Measurements from ENCODE around the gene DYNAP. TPM values are rescaled to one million over a fixed set of nuclear protein-coding genes. Genes with fewer than 3 reads are reported as not detected.

DYNAP gene
- total RNA-seq, 1 donor from 2014 or later = not detected

DNA sequence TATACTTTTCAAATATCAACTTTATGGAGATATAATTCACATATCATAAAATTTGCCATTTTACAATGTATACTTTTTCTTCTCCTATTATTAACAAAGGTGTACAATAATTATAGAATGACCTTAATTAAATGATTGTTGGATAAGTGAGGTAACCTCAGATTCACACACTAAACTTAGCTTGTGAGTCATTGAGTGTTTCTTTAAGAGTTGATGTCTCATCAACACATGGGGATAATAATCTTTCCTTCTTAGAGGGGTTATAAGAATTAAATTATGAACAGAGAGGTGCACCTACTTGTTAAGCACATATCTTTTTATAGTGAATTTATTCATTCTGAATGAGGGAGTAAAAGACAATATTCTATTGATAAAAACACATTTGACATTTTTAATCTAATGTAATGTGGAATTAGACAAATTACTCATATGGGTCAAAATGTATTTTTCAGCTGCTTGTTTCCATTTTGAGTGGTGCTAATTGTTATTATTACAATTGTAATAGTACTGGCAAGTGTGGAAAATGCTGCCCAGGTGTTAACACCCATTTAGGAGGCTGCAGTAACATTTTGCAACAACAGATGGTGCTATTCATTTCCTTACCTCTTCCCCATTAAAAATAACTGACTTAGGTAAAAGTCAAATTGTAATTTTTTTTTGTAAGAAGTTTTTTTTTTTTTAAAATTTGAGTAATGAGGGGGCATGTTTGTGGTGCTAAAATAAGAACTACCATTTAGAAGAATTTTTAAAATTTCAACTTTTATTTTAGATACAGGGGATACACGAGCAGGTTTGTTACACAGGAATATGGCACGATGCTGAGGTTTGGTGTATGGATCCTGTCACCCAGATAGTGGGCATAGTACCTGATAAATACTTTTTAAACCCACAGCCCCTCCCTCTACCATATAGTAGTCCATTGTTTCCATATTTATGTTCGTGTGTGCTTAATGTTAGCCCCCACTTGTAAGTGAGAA is 32.1 kb upstream of the DYNAP start:
- TF ChIP-seq, protein P1, sequence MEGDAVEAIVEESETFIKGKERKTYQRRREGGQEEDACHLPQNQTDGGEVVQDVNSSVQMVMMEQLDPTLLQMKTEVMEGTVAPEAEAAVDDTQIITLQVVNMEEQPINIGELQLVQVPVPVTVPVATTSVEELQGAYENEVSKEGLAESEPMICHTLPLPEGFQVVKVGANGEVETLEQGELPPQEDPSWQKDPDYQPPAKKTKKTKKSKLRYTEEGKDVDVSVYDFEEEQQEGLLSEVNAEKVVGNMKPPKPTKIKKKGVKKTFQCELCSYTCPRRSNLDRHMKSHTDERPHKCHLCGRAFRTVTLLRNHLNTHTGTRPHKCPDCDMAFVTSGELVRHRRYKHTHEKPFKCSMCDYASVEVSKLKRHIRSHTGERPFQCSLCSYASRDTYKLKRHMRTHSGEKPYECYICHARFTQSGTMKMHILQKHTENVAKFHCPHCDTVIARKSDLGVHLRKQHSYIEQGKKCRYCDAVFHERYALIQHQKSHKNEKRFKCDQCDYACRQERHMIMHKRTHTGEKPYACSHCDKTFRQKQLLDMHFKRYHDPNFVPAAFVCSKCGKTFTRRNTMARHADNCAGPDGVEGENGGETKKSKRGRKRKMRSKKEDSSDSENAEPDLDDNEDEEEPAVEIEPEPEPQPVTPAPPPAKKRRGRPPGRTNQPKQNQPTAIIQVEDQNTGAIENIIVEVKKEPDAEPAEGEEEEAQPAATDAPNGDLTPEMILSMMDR (IDR thresholded peaks at IDR 0.05; ENCODE audit: unreplicated experiment) = peak; percentile 67
- Mint-ChIP-seq H3K4me1 (ENCODE audit: unreplicated experiment) (no peaks in the 10 kb centered on the region), H3K9me3 (ENCODE audit: unreplicated experiment) (no peaks in the 10 kb centered on the region), H3K27ac (ENCODE audit: unreplicated experiment) (no peak overlapping the region), H3K36me3 (ENCODE audit: low read depth, unreplicated experiment) (no peaks in the 10 kb centered on the region), H3K27me3 (ENCODE audit: unreplicated experiment) (no peaks in the 10 kb centered on the region), H3K4me3 (ENCODE audit: unreplicated experiment) (no peak overlapping the region)
- peak; percentile 12 for DNase-seq (ENCODE audit: low spot score)

DNA sequence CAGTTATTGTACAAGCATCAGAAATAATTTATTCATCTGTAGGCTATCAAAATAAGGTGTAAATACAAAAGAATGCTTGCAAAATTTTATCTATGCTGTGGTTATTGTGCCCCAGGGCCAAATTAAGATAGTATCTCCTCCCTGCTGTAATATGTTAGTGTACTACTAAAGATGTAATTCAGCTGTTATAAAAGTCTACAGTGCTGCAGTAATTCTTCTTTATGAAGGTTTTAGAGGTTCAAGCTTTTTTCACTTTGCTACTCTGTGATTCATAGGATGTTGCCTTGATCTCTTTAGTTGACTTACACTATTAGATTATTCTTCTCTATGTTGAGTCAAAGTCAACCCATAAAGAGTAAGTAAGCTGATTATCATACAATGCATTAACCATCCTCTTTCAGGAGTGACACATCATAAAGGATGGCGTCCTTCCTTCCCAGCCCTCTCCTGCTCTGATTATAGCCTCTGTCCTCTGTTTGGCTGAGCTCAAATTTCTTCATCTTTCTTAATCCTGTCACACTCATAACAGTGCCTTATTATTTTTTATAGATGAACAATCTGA is 29.3 kb upstream of the DYNAP start:
- Mint-ChIP-seq H3K27me3 (ENCODE audit: unreplicated experiment) (no peaks in the 10 kb centered on the region), H3K9me3 (ENCODE audit: unreplicated experiment) (no peaks in the 10 kb centered on the region), H3K4me1 (ENCODE audit: unreplicated experiment) (no peaks in the 10 kb centered on the region), H3K27ac (ENCODE audit: unreplicated experiment) (no peak overlapping the region), H3K36me3 (ENCODE audit: low read depth, unreplicated experiment) (no peaks in the 10 kb centered on the region), H3K4me3 (ENCODE audit: unreplicated experiment) (no peak overlapping the region)
- TF ChIP-seq, protein P1 (IDR thresholded peaks at IDR 0.05; ENCODE audit: unreplicated experiment) = no peak
- no peak for DNase-seq (ENCODE audit: low spot score)

DNA sequence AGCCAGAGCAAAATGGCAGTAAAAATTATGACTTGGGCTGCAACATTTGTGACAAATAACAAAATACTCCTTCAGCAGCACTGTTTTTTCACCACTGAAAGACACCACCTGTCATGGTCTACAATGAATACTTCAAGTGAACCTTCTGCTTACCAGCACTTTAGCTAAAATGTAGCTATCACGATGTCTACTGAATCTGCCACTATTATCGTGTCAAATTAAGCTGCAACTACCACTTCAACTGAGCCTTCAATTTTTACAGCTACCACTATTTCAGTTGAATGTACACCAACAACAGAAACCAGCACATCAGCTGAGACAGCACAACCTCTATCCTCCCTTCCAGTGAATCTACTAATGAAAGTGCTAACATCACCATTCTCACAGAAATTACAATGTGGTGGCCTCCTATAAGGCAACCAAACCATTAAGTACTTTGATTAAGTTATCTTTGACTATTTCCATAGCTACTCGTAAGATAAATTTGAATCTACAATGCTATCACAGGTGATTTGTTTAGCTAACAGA is 10.8 kb upstream of the DYNAP start:
- H3K4me1 Mint-ChIP-seq (ENCODE audit: unreplicated experiment) = no peaks in the 10 kb centered on the region
- TF ChIP-seq, protein P1 (IDR thresholded peaks at IDR 0.05; ENCODE audit: unreplicated experiment) = no peak
- no peaks in the 10 kb centered on the region for H3K9me3 Mint-ChIP-seq (ENCODE audit: unreplicated experiment)

DNA sequence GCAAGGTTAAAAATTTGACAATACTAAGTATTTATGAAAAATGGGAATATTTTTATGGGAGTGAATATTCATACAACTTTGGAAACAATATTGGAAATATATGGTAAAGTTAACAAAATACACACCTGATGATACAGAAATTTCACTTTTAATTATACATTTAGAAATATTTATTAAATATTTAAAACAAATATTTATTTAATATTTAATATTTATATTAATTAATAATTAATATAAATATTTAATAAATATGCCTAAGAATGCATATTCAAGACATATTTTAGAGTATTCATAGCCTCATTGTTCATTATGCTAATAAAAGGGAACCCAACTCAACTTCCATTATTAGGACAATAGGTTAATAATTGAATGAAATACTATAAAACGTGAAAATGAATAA is 7.0 kb upstream of the DYNAP start:
- Mint-ChIP-seq H3K4me1 (ENCODE audit: unreplicated experiment) (no peaks in the 10 kb centered on the region), H3K27me3 (ENCODE audit: unreplicated experiment) (no peaks in the 10 kb centered on the region), H3K27ac (ENCODE audit: unreplicated experiment) (no peak overlapping the region), H3K4me3 (ENCODE audit: unreplicated experiment) (no peak overlapping the region), H3K36me3 (ENCODE audit: low read depth, unreplicated experiment) (no peaks in the 10 kb centered on the region), H3K9me3 (ENCODE audit: unreplicated experiment) (no peaks in the 10 kb centered on the region)
- TF ChIP-seq, protein P1 (IDR thresholded peaks at IDR 0.05; ENCODE audit: unreplicated experiment) = no peak
- DNase-seq (ENCODE audit: low spot score) = no peak

More for the DNA sequence above, 10.8 kb upstream of the DYNAP start:
- Mint-ChIP-seq H3K4me3 (ENCODE audit: unreplicated experiment) (no peak overlapping the region), H3K27me3 (ENCODE audit: unreplicated experiment) (no peaks in the 10 kb centered on the region), H3K27ac (ENCODE audit: unreplicated experiment) (no peak overlapping the region), H3K36me3 (ENCODE audit: low read depth, unreplicated experiment) (no peaks in the 10 kb centered on the region)
- no peak for DNase-seq (ENCODE audit: low spot score)
